ENCODE results near the gene ANKRD26. TPM values are rescaled to one million over a fixed set of nuclear protein-coding genes. Genes with fewer than 3 reads are reported as not detected.
"Not testable (repeated sequence)": the region's sequence is repeated elsewhere in the genome, so short reads cannot be mapped to it uniquely, and the experiment has no call there.

The ANKRD26 gene
- total and polyA plus RNA-seq, 12 donors: 1.9 to 12.2 (median 10.4) TPM

DNA sequence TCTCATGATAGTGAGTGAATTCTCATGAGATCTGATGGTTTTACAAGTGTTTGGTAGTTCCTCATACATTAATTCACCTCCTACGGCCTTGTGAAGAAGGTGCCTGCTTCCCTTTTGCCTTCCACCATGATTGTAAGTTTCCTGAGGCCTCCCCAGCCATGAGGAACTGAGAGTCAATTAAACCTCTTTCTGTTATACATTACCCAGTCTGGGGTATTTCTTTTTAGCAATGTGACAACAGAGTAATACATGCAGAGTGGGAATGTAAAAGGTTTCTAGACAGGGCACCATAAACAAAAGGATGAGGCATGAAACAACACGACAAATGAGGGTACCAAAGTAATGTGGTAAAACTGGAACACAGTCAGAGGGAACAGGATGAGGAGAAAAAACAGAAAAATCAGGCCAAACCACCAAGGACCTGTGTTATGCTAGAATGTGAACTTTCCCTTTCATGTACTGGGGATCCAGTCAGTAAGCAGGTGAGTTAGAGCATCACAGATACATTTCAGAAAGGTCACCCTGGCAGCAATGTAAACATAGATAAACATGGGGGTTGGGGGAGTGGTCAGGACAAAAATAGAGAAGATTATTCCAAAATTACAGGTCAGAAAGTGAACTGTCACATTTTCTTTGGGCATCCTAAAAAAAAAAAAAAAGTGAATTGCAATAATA lies 31.9 kb downstream of the ANKRD26 start:
- ATAC-seq (no peak), DNase-seq (no peak)
- TF ChIP-seq, protein P1, sequence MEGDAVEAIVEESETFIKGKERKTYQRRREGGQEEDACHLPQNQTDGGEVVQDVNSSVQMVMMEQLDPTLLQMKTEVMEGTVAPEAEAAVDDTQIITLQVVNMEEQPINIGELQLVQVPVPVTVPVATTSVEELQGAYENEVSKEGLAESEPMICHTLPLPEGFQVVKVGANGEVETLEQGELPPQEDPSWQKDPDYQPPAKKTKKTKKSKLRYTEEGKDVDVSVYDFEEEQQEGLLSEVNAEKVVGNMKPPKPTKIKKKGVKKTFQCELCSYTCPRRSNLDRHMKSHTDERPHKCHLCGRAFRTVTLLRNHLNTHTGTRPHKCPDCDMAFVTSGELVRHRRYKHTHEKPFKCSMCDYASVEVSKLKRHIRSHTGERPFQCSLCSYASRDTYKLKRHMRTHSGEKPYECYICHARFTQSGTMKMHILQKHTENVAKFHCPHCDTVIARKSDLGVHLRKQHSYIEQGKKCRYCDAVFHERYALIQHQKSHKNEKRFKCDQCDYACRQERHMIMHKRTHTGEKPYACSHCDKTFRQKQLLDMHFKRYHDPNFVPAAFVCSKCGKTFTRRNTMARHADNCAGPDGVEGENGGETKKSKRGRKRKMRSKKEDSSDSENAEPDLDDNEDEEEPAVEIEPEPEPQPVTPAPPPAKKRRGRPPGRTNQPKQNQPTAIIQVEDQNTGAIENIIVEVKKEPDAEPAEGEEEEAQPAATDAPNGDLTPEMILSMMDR (IDR thresholded peaks at IDR 0.05): no peak
- 94% methylated on average over 2 of the region's 2 CpGs for WGBS, 2 donors
- Histone ChIP-seq H3K36me3 (peaks cover 0 to 94% (median 11%) of the 10 kb centered on the region in 9 donors), H3K4me3 (no peak overlapping the region), H3K27me3 (no peaks in the 10 kb centered on the region), H3K4me1 (no peaks in the 10 kb centered on the region), H3K27ac (no peak overlapping the region), H3K9me3 (no peaks in the 10 kb centered on the region)
- intact Hi-C loops (cut with DNase I): no loop called here

DNA sequence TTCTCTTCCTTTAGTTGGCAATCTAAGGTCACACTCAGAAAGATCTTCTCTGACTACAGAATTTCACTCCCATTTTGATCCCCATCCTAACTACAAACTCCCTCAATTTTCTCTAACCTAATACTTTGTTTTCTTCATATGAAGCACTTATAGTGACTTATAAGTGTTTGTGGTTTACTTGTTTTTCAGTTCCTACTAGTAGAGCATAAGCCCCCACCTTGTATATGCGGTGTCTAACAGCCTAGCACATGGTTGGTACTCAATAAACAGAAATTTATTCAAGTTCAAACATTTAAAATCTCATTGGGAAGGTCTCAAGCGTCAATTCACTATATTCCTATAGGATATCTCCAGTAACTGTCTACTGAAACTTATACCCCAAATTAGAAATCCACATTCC lies 35.2 kb downstream of the ANKRD26 start:
- TF ChIP-seq, protein P1 (IDR thresholded peaks at IDR 0.05): no peak
- no peaks in the 10 kb centered on the region for H3K27me3 ChIP-seq
- WGBS, 2 donors: 95 to 99% methylated on average over 2 of the region's 2 CpGs
- intact Hi-C loops (cut with DNase I): no loop called here
- H3K27ac ChIP-seq: no peak overlapping the region
- no peaks in the 10 kb centered on the region for H3K4me1 ChIP-seq
- DNase-seq (no peak), ATAC-seq (no peak)
- H3K4me3 ChIP-seq: no peak overlapping the region
- peaks cover 0 to 96% (median 14%) of the 10 kb centered on the region in 9 donors for H3K36me3 ChIP-seq
- H3K9me3 ChIP-seq: no peaks in the 10 kb centered on the region

DNA sequence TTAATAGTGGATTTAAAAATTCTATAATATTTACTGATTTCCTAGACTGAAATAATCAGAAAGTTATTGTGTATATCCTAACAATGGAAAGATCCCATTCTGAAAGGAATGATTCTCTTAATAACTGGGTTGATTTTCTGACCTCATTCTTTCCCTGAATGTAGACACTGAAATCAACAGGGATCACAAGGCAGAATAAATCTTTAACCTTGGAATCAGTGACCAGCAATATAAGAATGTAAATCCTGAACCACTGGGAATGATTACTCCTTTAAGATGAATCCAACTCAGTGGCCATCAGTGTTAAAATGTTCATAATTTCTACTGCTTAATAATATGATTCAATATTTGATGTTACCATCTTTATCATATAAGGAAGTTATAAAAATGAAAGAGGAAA lies 47.6 kb downstream of the ANKRD26 start:
- ATAC-seq (no peak), DNase-seq (no peak)
- TF ChIP-seq, protein P1 (IDR thresholded peaks at IDR 0.05): no peak
- H3K4me3 ChIP-seq: no peak overlapping the region
- H3K27ac ChIP-seq: no peak overlapping the region
- H3K36me3 ChIP-seq: peaks cover 0 to 99% (median 4%) of the 10 kb centered on the region in 9 donors
- H3K27me3 ChIP-seq: no peaks in the 10 kb centered on the region
- intact Hi-C loops (cut with DNase I): no loop called here
- no peaks in the 10 kb centered on the region for H3K4me1 ChIP-seq
- H3K9me3 ChIP-seq: no peaks in the 10 kb centered on the region

DNA sequence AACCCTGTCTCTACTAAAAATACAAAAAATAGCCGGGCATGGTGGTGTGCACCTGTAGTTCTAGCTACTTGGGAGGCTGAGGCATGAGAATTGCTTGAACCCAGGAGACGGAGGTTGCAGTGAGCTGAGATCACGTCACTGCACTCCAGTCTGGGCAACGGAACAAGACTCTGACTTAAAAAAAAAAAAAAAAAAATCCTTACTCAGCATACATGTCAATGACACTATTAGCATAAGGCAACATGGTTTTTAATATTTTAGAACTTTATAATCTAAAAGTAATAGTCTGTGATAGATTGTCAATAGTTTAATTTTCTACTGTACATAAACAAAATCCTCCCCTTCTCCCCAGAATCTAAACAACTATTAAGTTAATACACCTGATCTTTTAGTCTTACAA lies 55.0 kb downstream of the ANKRD26 start:
- intact Hi-C loops (cut with DNase I): loop anchor here in 2 of 10 donors (10.0 kb wide), 2 partner anchors 70 to 80 kb away; no protein-coding TSS in a partner anchor
- H3K36me3 ChIP-seq: peaks cover 0 to 98% (median 20%) of the 10 kb centered on the region in 9 donors

DNA sequence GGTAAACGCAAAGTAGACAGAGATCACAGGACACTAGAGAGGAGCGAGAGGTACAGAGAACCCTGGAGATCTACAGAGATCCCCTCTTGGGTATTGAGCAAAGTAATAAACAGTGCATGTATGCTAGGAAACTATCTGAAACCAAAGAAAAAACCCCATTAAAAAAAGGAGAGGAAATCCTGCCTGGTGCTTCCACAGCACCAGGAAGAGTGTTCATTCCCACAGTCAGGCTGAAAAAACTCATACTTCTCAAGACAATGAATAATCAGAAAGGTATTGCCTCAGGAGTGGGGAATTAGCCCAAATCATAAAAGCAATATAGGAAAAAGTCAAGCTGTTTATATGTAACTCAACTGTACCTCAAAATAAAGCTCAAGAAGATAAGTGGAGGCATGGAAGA lies 59.1 kb downstream of the ANKRD26 start:
- Histone ChIP-seq H3K27ac (no peak overlapping the region), H3K4me1 (no peaks in the 10 kb centered on the region), H3K27me3 (no peaks in the 10 kb centered on the region), H3K4me3 (no peak overlapping the region), H3K36me3 (peaks cover 0 to 99% (median 23%) of the 10 kb centered on the region in 9 donors), H3K9me3 (no peaks in the 10 kb centered on the region)
- ATAC-seq (no peak), DNase-seq (no peak)
- 80 to 86% methylated on average over 2 of the region's 2 CpGs for WGBS, 2 donors
- intact Hi-C loops (cut with DNase I): loop anchor here in 2 of 10 donors (10.0 kb wide), 2 partner anchors 74 to 84 kb away; no protein-coding TSS in a partner anchor
- TF ChIP-seq, protein P1 (IDR thresholded peaks at IDR 0.05): no peak

More for the DNA sequence above, 55.0 kb downstream of the ANKRD26 start:
- not testable (repeated sequence) for ATAC-seq, DNase-seq, H3K9me3 ChIP-seq, H3K27ac ChIP-seq, H3K4me1 ChIP-seq, H3K27me3 ChIP-seq, H3K4me3 ChIP-seq
- 93% methylated on average over 4 of the region's 4 CpGs for WGBS, 2 donors

Data from heart right ventricle (tissue), 16 donors.